A673 (cell line): ENCODE data around the gene AQP12B.
"Not testable (repeated sequence)": the region's sequence is repeated elsewhere in the genome, so short reads cannot be mapped to it uniquely, and the experiment has no call there.

Source experiments
- CTCF ChIP-seq: fragments of 300-800, 200-600 bp; sonication (generic); conservative IDR thresholded peaks from 2 replicates; pipeline ENCODE4 v1.5.1; 2017; ENCODE audit warnings: low read depth, mild to moderate bottlenecking, antibody characterized with exemption, low read length, moderate library complexity, mixed read lengths
- EZH2 ChIP-seq: fragments of 200-600 bp; sonication (generic); IDR thresholded peaks from 2 replicates; pipeline ENCODE4 v1.6.1; 2017; ENCODE audit warnings: borderline replicate concordance, low read depth, mild to moderate bottlenecking, mixed read lengths, antibody characterized with exemption, low read length; ENCODE audit not compliant: poor library complexity, severe bottlenecking

- not testable (repeated sequence) for TF ChIP-seq CTCF, EZH2
Measured at GRCh38 chr2:240696469-240696868, 13.8 kb upstream of the AQP12B start.
